ENCODE results near the gene PSME3.
A peak's percentile ranks its signal among the peaks of the same experiment; 100 is the strongest.

Gene PSME3

DNA sequence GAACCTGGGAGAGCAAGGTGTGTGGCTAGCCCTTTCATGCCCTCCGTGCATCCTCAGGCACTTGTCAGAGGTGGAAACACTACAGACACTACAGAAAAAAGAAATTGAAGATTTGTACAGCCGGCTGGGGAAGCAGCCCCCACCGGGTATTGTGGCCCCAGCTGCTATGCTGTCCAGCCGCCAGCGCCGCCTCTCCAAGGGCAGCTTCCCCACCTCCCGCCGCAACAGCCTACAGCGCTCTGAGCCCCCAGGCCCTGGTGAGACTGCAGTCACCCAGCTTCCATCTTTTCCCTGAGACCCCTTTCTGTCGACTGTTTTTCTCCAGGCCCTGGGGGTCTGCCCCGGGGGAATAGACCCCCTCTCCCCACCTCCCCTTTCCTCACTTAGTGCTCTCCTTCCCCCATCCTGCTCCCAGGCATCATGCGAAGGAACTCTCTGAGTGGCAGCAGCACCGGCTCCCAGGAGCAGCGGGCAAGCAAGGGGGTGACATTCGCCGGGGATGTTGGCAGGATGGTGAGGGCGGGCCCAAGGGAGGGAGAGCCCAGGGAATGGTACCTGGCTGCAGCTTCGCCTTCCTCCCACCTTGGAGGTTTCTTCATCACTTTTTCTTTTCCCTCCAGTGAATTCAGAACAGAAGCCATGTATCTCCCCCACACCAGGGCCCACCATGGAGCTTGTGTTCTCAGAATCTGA lies 37.0 kb upstream of the PSME3 start:
- peak overlapping the region in 1 of 2 donors; percentile 98 for H3K9ac ChIP-seq (ENCODE audit: low read depth in 1 of 2, low read length in 2 of 2)
- H3K36me3 ChIP-seq (ENCODE audit: control insufficient read depth in 1 of 2, insufficient read depth in 2 of 2, low read length in 2 of 2): peaks cover 7 to 10% of the 10 kb centered on the region in 2 donors
- H3K27ac ChIP-seq (ENCODE audit: low read depth, low read length): peak overlapping the region; percentile 71
- no peaks in the 10 kb centered on the region for H3K27me3 ChIP-seq (ENCODE audit: control insufficient read depth in 1 of 2, insufficient read depth in 2 of 2, low read length in 2 of 2)
- H3K4me1 ChIP-seq (ENCODE audit: control insufficient read depth in 1 of 2, insufficient read depth in 2 of 2, low read length in 2 of 2): peaks cover 20 to 29% of the 10 kb centered on the region in 2 donors
- H3K4me3 ChIP-seq (ENCODE audit: low read depth in 1 of 2, low read length in 2 of 2): peak overlapping the region; percentile 24 to 93
- H3K9me3 ChIP-seq (ENCODE audit: control insufficient read depth in 1 of 2, low read length in 2 of 2): no peaks in the 10 kb centered on the region

DNA sequence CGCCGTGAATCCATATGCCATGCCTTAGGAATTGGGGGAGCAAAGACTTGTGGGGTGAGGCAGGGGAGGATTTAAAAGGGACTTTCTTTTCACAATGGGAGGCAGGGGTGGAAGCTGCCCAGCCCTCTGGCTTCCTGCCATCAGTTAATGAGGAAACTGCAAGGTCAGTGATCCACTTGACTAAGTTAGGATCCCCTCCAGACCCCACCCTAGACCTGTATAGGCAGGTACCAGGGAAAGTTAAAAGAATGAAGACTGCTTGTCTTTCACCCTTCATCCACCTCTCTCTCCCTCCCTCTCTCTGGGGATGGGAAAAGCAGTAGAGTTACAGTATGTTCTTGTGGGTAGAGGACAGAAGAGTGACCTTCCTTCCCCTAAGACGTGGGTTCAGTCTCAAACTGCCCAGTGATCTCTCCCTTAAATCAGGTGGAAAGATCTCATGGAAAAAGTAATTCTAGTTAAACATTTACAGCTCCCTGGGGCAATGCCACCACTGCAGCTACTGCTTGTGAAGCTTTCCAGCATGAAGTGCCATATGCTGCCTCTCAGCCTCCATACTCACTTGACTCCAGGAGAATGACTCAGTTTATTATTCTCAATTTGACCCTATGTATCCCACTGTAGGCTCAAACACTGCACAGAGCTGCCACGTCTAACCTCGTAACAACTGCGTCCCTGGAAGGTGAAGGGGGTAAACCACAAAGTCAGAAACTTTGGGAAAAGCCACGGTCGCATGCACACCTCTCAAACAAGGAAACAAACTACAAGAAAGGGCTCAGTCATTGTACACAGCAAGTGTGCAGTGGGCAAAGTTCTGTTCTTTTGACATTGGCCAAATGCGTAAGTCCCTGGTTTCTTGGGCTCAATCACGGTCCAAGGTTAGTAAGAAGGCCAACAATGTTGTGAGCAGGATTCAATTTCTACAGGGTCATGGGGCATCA lies 35.9 kb upstream of the PSME3 start:
- H3K9me3 ChIP-seq (ENCODE audit: control insufficient read depth in 1 of 2, low read length in 2 of 2): no peaks in the 10 kb centered on the region
- H3K4me3 ChIP-seq (ENCODE audit: low read depth in 1 of 2, low read length in 2 of 2): peak overlapping the region; percentile 93 to 95
- H3K9ac ChIP-seq (ENCODE audit: low read depth in 1 of 2, low read length in 2 of 2): peak overlapping the region; percentile 87 to 98
- H3K4me1 ChIP-seq (ENCODE audit: control insufficient read depth in 1 of 2, insufficient read depth in 2 of 2, low read length in 2 of 2): peaks cover 20 to 29% of the 10 kb centered on the region in 2 donors
- peaks cover 7 to 10% of the 10 kb centered on the region in 2 donors for H3K36me3 ChIP-seq (ENCODE audit: control insufficient read depth in 1 of 2, insufficient read depth in 2 of 2, low read length in 2 of 2)
- peak overlapping the region; percentile 72 for H3K27ac ChIP-seq (ENCODE audit: low read depth, low read length)
- H3K27me3 ChIP-seq (ENCODE audit: control insufficient read depth in 1 of 2, insufficient read depth in 2 of 2, low read length in 2 of 2): no peaks in the 10 kb centered on the region

DNA sequence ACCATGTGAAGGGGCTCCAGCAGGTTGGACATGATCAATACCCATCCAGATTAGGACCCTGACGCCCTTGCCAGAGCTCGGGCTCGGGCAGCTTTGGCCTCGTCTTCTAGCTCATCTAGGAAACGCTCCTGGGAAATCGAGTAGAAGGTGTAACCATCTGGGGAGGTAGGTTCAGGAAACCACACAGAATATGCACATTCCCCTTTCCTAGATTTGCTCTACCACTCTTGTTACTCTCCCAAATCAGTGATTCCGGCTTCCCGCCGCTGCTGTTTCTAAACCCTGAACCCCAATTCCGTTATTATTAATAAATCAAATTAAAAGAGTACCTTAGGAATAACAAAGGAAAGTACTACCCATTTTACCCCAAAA lies 35.2 kb upstream of the PSME3 start:
- Histone ChIP-seq H3K4me3 (ENCODE audit: low read depth in 1 of 2, low read length in 2 of 2) (peak overlapping the region; percentile 93 to 95), H3K9me3 (ENCODE audit: control insufficient read depth in 1 of 2, low read length in 2 of 2) (no peaks in the 10 kb centered on the region), H3K27me3 (ENCODE audit: control insufficient read depth in 1 of 2, insufficient read depth in 2 of 2, low read length in 2 of 2) (no peaks in the 10 kb centered on the region), H3K36me3 (ENCODE audit: control insufficient read depth in 1 of 2, insufficient read depth in 2 of 2, low read length in 2 of 2) (peaks cover 7 to 10% of the 10 kb centered on the region in 2 donors), H3K27ac (ENCODE audit: low read depth, low read length) (peak overlapping the region; percentile 72), H3K9ac (ENCODE audit: low read depth in 1 of 2, low read length in 2 of 2) (peak overlapping the region; percentile 87 to 98), H3K4me1 (ENCODE audit: control insufficient read depth in 1 of 2, insufficient read depth in 2 of 2, low read length in 2 of 2) (peaks cover 23 to 30% of the 10 kb centered on the region in 2 donors)

DNA sequence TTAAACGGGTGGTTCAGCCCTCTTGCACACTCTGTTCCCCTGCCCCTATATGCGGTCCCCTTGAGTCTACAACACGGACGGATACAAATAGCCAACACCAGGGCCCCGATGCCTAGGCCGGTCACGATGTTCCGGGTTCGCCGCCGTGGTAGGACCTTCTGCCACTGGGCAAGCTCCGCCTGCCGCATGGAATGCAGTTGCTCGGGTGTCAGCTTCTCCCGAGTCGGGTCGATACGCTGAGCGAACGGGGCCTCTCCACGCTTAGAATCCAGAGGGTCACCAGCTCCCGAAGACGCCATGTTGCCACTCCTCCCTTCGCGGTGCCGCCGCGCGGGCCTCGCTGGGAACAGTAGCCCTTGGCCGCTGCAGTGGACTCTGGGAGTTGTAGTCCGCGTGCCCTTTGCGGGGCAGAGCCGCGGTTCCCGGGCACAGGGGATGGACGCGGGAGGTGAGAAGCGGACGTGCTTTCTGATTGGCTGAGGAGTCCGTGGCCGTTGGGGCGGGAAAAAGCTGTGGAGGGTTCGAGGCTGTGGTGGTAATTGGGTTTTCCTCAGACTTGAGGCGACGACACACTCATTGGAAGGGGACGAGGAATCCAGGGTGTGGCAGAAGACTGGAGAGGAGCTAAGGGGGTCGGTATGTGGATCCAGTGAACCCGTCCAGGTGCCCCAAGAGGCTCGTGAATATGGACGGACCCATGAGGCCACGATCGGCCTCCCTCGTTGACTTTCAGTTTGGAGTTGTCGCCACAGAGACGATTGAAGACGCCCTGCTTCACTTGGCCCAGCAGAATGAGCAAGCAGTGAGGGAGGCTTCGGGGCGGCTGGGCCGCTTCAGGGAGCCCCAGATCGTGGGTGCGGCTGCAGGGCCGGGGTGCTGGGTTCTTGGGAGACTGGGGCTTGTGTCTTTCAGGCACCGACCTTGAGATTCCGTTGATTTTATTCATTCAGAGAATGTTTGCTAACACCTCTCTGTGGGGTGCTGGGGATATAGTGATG lies 34.5 kb upstream of the PSME3 start, which contains the start of the genes CNTD1 and COA3:
TSS of gene CNTD1 (plus strand) at position 479 of the 998 bp plus-strand sequence. CDS start at position 686, 207 bp downstream.
TSS of gene COA3 (minus strand) at position 322 of the 998 bp plus-strand sequence. CDS start at position 299, 23 bp downstream.
- Histone ChIP-seq H3K4me3 (ENCODE audit: low read depth in 1 of 2, low read length in 2 of 2) (peak within 1 kb of the TSS; percentile 93 to 95), H3K27ac (ENCODE audit: low read depth, low read length) (peak within 1 kb of the TSS; percentile 72), H3K9me3 (ENCODE audit: control insufficient read depth in 1 of 2, low read length in 2 of 2) (no peaks in the 10 kb centered on the region), H3K36me3 (ENCODE audit: control insufficient read depth in 1 of 2, insufficient read depth in 2 of 2, low read length in 2 of 2) (peaks cover 7 to 10% of the 10 kb centered on the region in 2 donors), H3K27me3 (ENCODE audit: control insufficient read depth in 1 of 2, insufficient read depth in 2 of 2, low read length in 2 of 2) (no peaks in the 10 kb centered on the region), H3K9ac (ENCODE audit: low read depth in 1 of 2, low read length in 2 of 2) (peak within 1 kb of the TSS; percentile 87 to 98), H3K4me1 (ENCODE audit: control insufficient read depth in 1 of 2, insufficient read depth in 2 of 2, low read length in 2 of 2) (peaks cover 26 to 34% of the 10 kb centered on the region in 2 donors)

DNA sequence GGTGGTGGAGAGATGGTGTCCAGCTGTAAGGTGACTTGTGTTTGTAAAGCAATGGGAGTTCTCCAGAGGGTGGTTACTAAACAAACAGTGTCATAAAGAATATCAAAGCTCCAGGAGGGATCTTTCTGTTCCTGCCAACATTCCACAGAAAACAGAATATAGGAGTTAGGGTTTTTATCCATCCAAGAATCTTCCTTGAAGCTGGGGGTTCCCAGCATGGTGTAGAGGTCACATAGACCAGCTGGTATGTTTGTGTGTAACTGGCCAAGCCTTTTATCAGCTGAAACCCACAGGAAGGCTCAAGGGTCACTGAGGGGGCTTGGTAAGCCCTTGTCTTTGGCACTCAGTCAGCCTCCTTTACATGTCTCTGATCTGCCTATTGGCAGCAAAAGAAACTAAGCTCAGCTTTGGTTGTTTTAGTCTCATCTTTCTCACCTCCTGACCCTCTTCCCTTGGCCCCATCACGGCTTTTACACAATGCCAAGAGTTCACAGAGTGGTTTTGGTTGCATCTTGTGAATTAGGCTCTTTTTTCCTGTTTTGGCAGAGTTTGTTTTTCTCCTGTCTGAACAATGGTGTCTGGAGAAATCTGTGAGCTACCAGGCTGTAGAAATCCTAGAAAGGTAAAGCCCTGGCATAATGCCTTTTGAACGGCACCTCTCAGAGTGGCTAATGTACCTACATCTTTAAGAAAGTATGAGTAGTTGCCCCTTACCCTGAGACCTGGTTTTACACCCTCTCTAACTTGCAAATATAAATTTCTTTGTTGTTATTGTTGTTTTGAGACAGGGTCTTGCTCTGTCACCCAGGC lies 29.9 kb upstream of the PSME3 start:
- H3K9ac ChIP-seq (ENCODE audit: low read depth in 1 of 2, low read length in 2 of 2): no peak overlapping the region
- H3K4me3 ChIP-seq (ENCODE audit: low read depth in 1 of 2, low read length in 2 of 2): no peak overlapping the region
- no peak overlapping the region for H3K27ac ChIP-seq (ENCODE audit: low read depth, low read length)
- H3K36me3 ChIP-seq (ENCODE audit: control insufficient read depth in 1 of 2, insufficient read depth in 2 of 2, low read length in 2 of 2): no peaks in the 10 kb centered on the region
- H3K4me1 ChIP-seq (ENCODE audit: control insufficient read depth in 1 of 2, insufficient read depth in 2 of 2, low read length in 2 of 2): peaks cover 14 to 27% of the 10 kb centered on the region in 2 donors
- H3K27me3 ChIP-seq (ENCODE audit: control insufficient read depth in 1 of 2, insufficient read depth in 2 of 2, low read length in 2 of 2): no peaks in the 10 kb centered on the region
- H3K9me3 ChIP-seq (ENCODE audit: control insufficient read depth in 1 of 2, low read length in 2 of 2): no peaks in the 10 kb centered on the region

DNA sequence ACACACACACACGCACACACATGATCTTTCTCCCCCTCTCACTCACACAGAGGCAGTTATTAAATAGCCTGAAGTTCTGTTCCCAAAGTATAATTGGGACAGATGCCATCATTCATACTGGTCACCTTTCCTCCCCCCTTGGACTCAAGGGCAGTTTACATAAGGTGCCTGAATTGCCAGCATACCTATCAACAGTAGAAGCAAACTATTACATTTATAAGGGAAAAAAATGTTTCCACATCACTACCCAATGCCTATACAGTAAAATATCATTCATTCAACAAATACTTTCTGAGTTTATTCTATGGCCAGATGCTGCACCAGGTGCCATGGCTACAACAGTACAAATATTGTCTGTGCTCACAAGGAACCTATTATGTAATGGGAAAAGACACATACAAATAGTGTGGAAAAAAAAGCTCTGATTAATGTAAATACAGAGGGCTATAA lies 28.3 kb upstream of the PSME3 start:
- Histone ChIP-seq H3K4me3 (ENCODE audit: low read depth in 1 of 2, low read length in 2 of 2) (no peak overlapping the region), H3K27me3 (ENCODE audit: control insufficient read depth in 1 of 2, insufficient read depth in 2 of 2, low read length in 2 of 2) (no peaks in the 10 kb centered on the region), H3K4me1 (ENCODE audit: control insufficient read depth in 1 of 2, insufficient read depth in 2 of 2, low read length in 2 of 2) (peaks cover 14 to 27% of the 10 kb centered on the region in 2 donors), H3K36me3 (ENCODE audit: control insufficient read depth in 1 of 2, insufficient read depth in 2 of 2, low read length in 2 of 2) (peaks cover 0 to 3% of the 10 kb centered on the region in 2 donors), H3K9me3 (ENCODE audit: control insufficient read depth in 1 of 2, low read length in 2 of 2) (no peaks in the 10 kb centered on the region), H3K27ac (ENCODE audit: low read depth, low read length) (no peak overlapping the region), H3K9ac (ENCODE audit: low read depth in 1 of 2, low read length in 2 of 2) (no peak overlapping the region)

DNA sequence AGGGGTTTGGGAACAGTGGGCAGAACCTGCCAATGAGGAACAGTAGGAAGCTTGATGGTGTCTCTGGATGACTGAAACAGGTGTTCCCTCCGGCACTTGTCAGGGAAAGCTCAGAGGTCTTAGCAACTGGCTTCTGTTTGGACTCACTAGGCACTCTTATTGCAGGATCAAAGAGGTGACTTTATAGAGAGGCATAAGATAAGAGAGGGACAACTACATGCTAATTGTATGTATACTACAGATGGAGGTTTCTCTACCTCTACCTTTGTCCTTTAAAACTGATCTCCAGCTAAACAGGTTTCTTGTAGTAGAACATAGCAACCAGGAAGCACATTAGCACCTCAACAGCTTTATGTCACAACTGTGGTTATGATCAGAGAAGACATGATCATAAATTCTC lies 26.9 kb upstream of the PSME3 start:
- peaks cover 14 to 27% of the 10 kb centered on the region in 2 donors for H3K4me1 ChIP-seq (ENCODE audit: control insufficient read depth in 1 of 2, insufficient read depth in 2 of 2, low read length in 2 of 2)
- H3K27me3 ChIP-seq (ENCODE audit: control insufficient read depth in 1 of 2, insufficient read depth in 2 of 2, low read length in 2 of 2): no peaks in the 10 kb centered on the region
- H3K9ac ChIP-seq (ENCODE audit: low read depth in 1 of 2, low read length in 2 of 2): peak overlapping the region in 1 of 2 donors; percentile 11
- peak overlapping the region; percentile 73 for H3K27ac ChIP-seq (ENCODE audit: low read depth, low read length)
- H3K9me3 ChIP-seq (ENCODE audit: control insufficient read depth in 1 of 2, low read length in 2 of 2): no peaks in the 10 kb centered on the region
- peaks cover 8 to 16% of the 10 kb centered on the region in 2 donors for H3K36me3 ChIP-seq (ENCODE audit: control insufficient read depth in 1 of 2, insufficient read depth in 2 of 2, low read length in 2 of 2)
- peak overlapping the region in 1 of 2 donors; percentile 42 for H3K4me3 ChIP-seq (ENCODE audit: low read depth in 1 of 2, low read length in 2 of 2)

DNA sequence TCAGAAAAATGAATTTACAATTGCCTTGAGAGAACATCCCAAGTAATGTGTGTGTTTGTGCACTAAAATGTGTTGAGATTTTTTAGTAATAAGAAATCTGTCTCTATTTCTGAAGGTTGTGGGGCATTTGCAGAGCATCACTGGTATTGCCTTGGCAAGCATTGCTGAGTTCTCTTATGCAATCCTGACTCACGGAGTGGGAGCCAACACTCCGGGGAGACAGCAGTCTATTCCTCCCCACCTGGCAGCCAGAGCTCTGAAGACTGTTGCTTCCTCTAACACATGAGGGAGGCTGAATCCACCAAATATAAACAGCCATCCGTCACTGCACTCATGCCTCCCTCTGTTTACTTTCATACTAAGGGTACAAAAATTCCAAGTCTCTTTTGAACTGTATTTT lies 23.9 kb upstream of the PSME3 start:
- no peak overlapping the region for H3K4me3 ChIP-seq (ENCODE audit: low read depth in 1 of 2, low read length in 2 of 2)
- no peaks in the 10 kb centered on the region for H3K9me3 ChIP-seq (ENCODE audit: control insufficient read depth in 1 of 2, low read length in 2 of 2)
- peaks cover 18 to 32% of the 10 kb centered on the region in 2 donors for H3K36me3 ChIP-seq (ENCODE audit: control insufficient read depth in 1 of 2, insufficient read depth in 2 of 2, low read length in 2 of 2)
- peaks cover 10 to 21% of the 10 kb centered on the region in 2 donors for H3K4me1 ChIP-seq (ENCODE audit: control insufficient read depth in 1 of 2, insufficient read depth in 2 of 2, low read length in 2 of 2)
- no peak overlapping the region for H3K27ac ChIP-seq (ENCODE audit: low read depth, low read length)
- no peaks in the 10 kb centered on the region for H3K27me3 ChIP-seq (ENCODE audit: control insufficient read depth in 1 of 2, insufficient read depth in 2 of 2, low read length in 2 of 2)
- H3K9ac ChIP-seq (ENCODE audit: low read depth in 1 of 2, low read length in 2 of 2): no peak overlapping the region

Data from duodenal mucosa (tissue), 2 donors.